ENCODE results near the gene MTOR.

- no peak for TF ChIP-seq POLR2A (IDR thresholded peaks at IDR 0.05)
- TF ChIP-seq CTCF (IDR thresholded peaks at IDR 0.05), result no peak
- TF ChIP-seq EP300 (IDR thresholded peaks at IDR 0.05), result no peak
- TF ChIP-seq POLR2AphosphoS5 (IDR thresholded peaks at IDR 0.05), result no peak
Observed at GRCh38 chr1:11132563-11133293, 129.6 kb downstream of the MTOR start.

Measured in stomach (tissue), 4 donors.